HG02610 (cell line): ENCODE data around the gene FDX2.
A peak's percentile ranks its signal among the peaks of the same experiment; 100 is the strongest.

Experiments used
- ATAC-seq: cut with Tn5 transposase; IDR thresholded peaks from one replicate; pipeline ENCODE4 v1.9.1; 2021; ENCODE audit warnings: mild to moderate bottlenecking, moderate library complexity; ENCODE audit not compliant: unreplicated experiment

FDX2 gene

DNA sequence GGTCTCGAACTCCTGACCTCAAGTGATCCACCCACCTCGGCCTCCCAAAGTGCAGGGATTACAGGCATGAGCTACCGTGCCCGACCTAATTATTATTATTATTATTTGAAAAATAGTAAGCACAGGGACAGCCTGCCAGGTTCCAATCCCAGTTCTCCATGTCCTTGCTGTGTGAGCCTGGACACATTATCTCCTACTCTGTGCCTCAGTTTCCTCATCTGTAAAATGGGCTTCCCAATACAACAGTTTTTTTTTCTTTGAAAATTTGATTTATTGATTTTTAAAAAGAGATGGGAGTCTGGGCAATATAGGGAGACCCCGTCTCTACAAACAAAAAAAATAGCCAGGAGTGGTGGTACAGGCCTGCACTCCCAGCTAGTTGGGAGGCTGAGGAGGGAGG lies 9.5 kb downstream of the FDX2 start:
- no peak for ATAC-seq

DNA sequence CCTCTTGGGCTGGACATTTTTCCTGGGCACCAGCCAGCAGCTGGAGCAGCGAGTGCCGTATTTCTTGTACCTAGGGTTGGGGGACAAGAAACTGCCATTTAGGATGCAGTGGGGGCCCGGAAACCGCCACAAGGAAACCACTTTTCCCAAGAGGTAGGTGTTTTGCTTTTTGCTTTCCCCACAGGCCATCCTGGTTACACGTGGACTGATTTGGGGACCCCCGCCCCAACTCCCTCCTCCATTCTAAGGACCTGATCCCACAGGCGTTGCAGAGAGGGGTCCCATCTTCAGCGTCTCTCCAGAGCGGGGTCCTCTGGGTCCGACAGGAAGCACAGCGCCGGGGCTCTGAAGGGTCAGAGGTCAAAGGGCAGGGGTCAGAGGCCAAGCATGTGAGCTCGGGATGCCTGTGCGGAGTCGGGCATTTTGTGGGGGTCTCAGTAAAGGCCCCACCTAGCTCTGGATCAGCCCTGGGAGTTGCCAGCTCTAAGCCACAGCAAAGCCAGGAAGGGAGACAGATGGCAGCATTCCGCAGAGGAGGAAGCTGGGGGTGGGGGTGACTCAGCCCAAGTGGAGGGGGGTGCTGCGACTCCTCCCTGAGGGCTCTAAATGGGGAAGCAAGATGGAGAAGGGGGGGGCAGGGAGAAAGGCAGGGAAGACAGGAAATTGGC lies 10.5 kb downstream of the FDX2 start:
- no peak for ATAC-seq

DNA sequence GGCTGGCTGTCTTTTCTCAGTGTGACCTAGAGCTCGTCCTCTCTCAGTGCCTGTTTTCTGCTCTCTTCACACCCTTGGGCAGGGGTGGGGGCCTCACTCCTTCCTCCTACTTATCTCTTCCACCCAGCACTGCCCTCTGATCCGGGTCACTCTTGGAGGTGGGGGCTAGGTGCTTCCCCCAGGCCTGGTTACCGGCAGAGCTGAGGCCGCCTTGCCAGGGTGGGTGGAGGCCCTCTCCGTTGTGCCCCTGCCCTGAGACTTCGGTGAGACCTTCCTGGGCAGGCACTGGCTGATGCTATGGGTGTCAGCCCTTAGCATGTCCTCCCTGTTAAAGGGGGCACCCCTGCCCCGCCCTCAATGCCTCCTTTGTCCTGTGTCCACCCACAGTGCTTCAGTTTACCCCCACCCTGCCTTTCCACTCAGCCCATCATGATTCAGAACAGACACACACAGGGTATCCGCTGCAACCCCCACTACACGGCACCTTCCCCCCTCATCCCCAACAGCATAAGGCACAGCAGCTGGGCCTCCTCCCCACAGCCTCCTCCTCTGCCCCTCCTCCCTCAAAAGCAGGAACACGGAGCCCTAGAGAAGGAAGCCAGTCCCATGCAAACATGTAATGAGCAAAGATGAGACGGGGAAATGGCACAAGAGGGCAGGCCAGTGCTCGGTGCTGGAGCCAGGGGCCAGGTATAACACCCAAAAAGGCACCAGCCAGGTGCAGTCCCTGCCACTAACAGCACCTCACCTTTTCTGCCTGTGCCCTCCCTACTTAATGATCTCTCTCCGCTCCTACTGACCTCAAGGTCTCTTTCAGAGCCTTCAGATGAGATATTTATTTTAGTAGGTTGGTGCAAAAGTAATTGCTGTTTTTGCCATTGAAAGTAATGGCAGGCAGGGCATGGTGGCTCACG lies 16.0 kb downstream of the FDX2 start:
- no peak for ATAC-seq

DNA sequence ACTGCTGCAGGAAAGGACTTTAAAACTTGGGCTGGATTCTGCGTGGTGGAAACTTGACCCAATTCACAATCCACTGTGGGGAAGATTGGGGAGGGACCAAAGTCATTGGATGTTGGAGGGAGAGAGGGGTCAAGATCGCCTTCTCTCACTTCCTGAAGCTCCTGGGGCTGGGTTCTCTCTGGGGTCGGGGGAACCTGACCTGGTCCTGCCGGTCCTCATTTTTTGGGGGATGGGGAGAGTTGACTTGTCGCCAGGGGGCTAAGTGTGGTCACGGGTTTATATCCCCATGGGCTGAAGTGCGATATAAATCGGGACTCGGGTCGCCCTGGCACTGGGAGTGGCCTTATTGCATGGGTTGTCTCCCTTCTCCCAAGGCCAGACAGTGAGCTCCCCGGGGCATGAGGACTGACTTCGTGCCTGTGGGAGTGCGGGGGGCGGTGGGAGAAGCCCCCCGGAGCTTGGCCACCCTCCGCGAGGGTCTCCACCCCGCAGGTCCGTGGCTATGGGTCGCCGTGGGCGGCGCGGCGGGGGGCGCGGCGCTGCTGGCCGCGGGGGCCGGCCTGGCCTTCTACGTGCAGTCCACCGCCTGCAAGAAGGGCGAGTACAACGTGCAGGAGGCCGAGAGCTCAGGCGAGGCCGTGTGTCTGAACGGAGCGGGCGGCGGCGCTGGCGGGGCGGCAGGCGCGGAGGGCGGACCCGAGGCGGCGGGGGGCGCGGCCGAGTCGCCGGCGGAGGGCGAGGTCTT lies 19.8 kb downstream of the FDX2 start:
- ATAC-seq, result no peak

DNA sequence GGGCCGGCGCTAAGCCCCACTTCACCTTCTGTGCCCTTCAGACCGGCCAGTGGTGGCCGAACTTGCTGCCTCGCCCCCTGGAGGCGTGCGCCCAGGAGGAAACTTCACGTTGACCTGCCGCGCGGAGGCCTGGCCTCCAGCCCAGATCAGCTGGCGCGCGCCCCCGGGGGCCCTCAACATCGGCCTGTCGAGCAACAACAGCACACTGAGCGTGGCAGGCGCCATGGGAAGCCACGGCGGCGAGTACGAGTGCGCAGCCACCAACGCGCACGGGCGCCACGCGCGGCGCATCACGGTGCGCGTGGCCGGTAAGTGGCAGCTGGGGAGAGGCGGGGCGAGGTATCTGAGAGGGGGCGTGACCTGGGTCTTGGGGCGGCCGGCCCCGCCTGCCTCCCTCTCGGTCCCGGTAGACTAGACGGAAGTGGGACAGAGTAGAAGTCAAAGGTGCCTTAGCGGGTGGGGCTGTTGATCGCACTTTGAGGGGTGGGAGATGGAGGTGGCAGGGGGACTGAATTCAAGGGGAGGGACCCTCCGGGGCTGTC lies 20.4 kb downstream of the FDX2 start:
- no peak for ATAC-seq

DNA sequence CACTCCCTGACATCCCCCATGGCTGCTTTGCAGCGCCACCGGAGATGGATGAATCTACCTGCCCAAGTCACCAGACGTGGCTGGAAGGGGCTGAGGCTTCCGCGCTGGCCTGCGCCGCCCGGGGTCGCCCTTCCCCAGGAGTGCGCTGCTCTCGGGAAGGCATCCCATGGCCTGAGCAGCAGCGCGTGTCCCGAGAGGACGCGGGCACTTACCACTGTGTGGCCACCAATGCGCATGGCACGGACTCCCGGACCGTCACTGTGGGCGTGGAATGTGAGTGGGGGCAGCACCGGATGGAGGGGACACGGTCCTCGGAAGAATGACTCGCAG lies 21.5 kb downstream of the FDX2 start:
- no peak for ATAC-seq

DNA sequence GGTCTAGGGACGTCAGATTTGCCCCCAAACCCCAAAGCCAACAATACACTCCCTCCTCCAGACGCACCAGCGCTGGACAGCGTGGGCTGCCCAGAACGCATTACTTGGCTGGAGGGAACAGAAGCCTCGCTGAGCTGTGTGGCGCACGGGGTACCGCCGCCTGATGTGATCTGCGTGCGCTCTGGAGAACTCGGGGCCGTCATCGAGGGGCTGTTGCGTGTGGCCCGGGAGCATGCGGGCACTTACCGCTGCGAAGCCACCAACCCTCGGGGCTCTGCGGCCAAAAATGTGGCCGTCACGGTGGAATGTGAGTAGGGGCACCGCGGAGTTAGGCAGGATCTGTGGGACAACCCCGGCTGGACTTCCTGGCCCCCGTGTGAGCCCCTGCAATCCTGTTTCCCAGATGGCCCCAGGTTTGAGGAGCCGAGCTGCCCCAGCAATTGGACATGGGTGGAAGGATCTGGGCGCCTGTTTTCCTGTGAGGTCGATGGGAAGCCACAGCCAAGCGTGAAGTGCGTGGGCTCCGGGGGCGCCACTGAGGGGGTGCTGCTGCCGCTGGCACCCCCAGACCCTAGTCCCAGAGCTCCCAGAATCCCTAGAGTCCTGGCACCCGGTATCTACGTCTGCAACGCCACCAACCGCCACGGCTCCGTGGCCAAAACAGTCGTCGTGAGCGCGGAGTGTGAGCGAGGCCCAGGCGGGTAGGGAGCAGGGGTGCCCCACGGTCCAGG lies 22.0 kb downstream of the FDX2 start:
- ATAC-seq, result no peak

DNA sequence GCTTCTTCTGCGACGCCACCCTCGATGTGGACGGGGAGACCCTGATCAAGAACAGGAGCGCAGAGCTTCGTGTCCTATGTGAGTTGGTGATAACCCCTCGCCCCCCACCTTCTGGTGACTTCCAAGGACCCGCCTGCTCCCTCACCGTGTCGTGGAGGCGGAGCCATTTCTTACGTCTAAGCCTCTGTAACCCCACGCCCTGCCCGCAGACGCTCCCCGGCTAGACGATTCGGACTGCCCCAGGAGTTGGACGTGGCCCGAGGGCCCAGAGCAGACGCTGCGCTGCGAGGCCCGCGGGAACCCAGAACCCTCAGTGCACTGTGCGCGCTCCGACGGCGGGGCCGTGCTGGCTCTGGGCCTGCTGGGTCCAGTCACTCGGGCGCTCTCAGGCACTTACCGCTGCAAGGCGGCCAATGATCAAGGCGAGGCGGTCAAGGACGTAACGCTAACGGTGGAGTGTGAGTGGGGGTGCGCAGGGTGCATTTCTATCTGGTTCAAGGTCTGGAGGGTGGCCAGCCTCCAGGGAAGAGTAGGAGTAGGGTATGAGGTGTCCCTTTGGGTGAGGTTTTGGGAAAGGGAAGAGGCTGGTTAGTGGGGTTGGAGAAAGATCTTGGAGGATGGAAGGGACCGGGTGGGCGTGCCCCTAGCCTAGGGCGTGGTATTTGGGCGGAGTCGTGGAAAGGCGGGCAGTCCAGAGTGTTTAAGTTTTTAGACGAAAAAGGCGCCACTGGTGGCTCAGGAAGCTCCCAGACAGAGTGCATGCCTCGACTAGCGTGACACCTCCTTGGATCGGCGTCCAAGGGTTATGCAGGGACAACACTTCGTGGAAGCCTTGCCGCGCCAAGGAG lies 22.8 kb downstream of the FDX2 start:
- no peak for ATAC-seq

DNA sequence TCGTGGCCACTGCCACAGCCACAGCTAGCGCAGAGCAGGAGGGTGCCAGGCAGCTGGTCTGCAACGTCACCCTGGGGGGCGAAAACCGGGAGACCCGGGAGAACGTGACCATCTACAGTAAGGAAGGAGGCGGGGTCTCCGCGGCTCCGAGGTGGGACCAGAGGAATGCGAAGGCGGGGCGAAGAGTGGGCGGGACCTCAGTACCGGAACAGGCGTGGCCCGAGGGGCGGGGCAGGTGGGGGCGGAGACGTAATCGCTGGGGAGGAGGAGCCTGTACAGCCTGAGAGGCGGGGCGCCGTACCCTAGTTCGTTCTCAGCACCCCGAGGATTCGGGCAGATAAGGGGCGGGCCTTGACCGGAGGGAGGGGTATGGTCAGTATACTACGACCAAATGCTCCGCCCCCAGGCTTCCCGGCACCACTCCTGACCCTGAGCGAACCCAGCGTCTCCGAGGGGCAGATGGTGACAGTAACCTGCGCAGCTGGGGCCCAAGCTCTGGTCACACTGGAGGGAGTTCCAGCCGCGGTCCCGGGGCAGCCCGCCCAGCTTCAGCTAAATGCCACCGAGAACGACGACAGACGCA lies 23.5 kb downstream of the FDX2 start:
- peak; percentile 40 for ATAC-seq

DNA sequence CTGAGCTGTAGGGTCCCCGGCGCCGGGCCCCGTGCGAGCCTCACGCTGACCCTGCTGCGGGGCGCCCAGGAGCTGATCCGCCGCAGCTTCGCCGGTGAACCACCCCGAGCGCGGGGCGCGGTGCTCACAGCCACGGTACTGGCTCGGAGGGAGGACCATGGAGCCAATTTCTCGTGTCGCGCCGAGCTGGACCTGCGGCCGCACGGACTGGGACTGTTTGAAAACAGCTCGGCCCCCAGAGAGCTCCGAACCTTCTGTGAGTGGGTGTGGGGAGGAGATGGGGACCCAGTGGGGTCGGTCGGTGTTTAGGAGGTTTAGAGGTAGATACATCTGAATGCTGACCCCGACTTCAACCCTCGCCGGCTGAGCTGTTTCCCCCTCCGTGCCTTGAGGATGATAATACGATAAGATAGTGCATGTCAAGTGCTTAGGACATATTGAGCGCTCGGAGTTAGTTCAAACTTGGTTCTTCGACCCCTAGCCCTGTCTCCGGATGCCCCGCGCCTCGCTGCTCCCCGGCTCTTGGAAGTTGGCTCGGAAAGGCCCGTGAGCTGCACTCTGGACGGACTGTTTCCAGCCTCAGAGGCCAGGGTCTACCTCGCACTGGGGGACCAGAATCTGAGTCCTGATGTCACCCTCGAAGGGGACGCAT lies 24.1 kb downstream of the FDX2 start:
- ATAC-seq, result no peak

DNA sequence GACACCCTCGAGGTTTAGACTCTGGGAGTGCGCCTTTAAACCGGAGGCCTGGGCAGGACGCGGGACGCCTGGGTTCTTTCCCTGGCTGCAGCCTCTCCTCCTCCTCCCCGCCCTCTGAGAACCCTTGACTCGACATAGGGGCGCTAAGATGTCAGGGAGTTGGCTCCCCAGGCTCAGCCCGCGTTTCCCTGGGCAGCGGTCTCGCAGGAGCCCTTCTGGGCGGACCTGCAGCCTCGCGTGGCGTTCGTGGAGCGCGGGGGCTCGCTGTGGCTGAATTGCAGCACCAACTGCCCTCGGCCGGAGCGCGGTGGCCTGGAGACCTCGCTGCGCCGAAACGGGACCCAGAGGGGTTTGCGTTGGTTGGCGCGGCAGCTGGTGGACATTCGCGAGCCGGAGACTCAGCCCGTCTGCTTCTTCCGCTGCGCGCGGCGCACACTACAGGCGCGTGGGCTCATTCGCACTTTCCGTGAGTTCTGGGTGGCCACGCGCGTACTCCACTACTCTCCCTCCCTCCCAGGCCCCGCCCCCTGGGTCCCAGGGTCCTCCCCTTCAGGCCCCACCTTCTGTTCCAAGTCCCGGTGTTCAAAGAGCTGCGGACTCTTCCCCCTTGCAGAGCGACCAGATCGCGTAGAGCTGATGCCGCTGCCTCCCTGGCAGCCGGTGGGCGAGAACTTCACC lies 24.8 kb downstream of the FDX2 start:
- no peak for ATAC-seq

DNA sequence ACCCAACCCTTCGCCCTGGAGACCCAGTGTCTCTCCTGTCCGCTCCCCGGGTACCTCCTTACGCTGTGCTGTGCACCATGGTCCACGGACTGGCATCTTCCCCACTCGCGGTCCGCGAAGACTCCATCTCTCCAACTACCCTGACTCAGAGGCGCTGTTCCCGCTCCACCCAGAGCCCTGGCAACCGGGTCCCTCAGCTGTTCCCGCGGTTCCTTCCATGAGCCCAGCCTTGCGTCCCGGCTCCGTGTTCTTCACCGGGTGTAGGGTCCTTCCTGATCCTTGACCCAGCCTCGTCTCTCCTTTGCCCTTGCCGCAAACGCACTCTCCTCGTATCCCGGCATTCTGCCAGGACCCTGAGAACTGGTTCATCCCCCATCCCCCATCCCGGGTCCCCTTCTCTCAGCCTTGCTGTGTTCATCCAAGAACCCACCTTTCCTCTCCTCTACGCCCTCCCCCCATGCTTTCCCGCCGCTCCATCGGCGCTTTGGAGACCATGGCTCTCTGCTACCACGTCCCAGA lies 25.4 kb downstream of the FDX2 start:
- no peak for ATAC-seq

DNA sequence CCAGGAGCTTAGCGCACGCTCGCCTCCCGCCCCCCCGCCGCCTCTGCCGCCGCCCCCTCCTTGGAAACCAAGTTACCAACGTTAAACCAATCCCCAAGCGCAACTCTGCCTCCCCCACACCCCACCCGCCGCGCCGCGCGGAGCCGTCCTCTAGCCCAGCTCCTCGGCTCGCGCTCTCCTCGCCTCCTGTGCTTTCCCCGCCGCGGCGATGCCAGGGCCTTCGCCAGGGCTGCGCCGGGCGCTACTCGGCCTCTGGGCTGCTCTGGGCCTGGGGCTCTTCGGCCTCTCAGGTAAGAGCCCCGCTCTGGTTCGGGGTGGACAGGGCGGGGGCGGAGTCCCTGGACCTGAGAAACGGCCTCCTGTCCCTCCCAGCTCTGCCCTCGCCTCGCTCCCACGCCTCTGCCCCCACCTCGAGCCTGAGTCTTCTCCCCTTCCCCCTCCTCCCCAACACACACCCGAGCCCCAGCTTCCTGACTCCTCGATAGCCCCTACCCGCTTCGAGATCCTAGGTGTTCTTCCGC lies 25.9 kb downstream of the FDX2 start, which contains the start of gene ICAM5:
ICAM5 (plus strand) TSS at position 117 of the 521 bp plus-strand sequence; CDS start at position 209, 92 bp downstream.
- no peak for ATAC-seq

DNA sequence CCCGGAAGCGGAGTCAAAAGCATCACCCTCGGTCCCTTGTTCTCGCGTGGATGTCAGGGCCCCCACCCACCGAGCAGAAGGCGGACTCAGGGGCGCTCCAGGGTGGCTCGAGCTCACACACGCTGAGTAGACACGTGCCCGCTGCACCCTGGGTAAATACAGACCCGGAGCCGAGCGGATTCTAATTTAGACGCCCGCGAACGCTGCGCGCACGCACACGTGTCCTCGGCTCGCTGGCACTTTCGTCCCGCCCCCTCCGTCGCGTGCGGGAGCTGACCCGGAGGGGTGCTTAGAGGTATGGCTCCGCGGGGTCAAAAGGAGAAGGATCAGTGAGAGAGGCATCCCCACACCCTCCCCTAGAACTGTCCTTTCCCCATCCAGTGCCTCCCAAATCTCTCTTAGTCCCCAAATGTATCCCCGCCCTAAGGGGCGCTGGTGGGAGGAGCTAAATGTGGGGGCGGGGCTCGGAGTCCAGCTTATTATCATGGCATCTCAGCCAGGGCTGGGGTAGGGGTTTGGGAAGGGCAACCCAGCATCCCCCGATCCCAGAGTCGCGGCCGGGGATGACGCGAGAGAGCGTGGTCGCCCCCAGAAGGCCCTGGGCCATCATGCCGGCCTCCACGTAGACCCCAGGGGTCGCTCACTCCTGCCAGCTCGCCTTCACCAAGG lies 26.5 kb downstream of the FDX2 start:
- ATAC-seq, result no peak

DNA sequence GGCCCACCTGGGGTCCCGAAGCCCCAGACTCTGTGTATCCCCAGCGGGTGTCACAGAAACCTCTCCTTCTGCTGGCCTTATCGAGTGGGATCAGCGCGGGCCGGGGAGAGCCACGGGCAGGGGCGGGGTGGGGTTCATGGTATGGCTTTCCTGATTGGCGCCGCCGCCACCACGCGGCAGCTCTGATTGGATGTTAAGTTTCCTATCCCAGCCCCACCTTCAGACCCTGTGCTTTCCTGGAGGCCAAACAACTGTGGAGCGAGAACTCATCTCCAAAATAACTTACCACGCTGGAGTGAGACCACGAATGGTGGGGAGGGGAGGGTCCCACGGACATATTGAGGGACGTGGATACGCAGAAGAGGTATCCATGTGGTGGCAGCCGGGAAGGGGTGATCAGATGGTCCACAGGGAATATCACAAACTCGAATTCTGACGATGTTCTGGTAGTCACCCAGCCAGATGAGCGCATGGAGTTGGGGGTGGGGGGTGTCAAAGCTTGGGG lies 27.1 kb downstream of the FDX2 start:
- ATAC-seq, result no peak

DNA sequence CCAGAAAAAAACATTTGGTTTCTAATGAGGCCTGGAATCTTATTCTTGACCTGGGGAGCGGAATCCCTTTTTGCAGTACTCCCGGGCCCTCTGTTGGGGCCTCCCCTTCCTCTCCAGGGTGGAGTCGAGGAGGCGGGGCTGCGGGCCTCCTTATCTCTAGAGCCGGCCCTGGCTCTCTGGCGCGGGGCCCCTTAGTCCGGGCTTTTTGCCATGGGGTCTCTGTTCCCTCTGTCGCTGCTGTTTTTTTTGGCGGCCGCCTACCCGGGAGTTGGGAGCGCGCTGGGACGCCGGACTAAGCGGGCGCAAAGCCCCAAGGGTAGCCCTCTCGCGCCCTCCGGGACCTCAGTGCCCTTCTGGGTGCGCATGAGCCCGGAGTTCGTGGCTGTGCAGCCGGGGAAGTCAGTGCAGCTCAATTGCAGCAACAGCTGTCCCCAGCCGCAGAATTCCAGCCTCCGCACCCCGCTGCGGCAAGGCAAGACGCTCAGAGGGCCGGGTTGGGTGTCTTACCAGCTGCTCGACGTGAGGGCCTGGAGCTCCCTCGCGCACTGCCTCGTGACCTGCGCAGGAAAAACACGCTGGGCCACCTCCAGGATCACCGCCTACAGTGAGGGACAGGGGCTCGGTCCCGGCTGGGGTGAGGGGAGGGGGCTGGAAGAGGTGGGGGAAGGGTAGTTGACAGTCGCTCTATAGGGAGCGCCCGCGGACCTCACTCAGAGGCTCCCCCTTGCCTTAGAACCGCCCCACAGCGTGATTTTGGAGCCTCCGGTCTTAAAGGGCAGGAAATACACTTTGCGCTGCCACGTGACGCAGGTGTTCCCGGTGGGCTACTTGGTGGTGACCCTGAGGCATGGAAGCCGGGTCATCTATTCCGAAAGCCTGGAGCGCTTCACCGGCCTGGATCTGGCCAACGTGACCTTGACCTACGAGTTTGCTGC lies 28.7 kb downstream of the FDX2 start, which contains the start of gene ICAM4:
ICAM4 (plus strand) TSS at position 153 of the 935 bp plus-strand sequence; CDS start at position 211, 58 bp downstream.
- ATAC-seq, result no peak
